Thyroid gland (tissue), 4 donors: ENCODE results near the gene SETDB1.

ENCODE experiments used
- POLR2A ChIP-seq, 2 donors: fragments of 450-650 bp; IDR thresholded peaks; one replicate each; pipeline ENCODE4 v1.6.1; 2017; ENCODE audit warnings: antibody characterized with exemption in 2 of 2, mild to moderate bottlenecking in 2 of 2, moderate library complexity in 1 of 2
- TF ChIP-seq, protein P1 (sequence below), 6 experiments: fragments of 200-600 bp in 3 of 6; fragments of 450-650 bp in 3 of 6; sonication (generic) in 3 of 6; IDR thresholded peaks; one replicate each; pipeline ENCODE4 v1.5.1; 2016 to 2019; ENCODE audit warnings: antibody characterized with exemption in 6 of 6, mild to moderate bottlenecking in 2 of 6, inconsistent platforms in 1 of 6, moderate library complexity in 1 of 6

DNA sequence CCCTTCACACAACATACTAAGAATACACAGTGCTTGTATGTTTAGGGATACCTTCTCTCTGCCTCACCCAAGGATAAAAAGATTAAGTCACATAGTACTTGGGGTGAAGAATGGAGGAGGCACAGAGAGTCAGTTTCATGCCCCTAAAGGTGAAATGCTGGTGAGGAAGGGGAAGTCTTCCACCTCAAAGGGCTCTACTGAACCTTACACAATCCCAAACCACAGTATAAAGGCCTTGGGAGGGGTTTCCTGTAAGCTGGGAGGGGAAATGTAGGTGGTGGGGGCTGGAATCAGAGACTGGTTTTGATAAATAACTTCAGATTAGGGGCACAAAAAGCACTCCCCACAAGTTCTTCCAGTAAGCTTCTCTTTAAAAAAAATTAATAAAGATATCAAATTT lies 77.0 kb downstream of the SETDB1 start:
- no peak for TF ChIP-seq POLR2A (IDR thresholded peaks at IDR 0.05)
- TF ChIP-seq, protein P1, sequence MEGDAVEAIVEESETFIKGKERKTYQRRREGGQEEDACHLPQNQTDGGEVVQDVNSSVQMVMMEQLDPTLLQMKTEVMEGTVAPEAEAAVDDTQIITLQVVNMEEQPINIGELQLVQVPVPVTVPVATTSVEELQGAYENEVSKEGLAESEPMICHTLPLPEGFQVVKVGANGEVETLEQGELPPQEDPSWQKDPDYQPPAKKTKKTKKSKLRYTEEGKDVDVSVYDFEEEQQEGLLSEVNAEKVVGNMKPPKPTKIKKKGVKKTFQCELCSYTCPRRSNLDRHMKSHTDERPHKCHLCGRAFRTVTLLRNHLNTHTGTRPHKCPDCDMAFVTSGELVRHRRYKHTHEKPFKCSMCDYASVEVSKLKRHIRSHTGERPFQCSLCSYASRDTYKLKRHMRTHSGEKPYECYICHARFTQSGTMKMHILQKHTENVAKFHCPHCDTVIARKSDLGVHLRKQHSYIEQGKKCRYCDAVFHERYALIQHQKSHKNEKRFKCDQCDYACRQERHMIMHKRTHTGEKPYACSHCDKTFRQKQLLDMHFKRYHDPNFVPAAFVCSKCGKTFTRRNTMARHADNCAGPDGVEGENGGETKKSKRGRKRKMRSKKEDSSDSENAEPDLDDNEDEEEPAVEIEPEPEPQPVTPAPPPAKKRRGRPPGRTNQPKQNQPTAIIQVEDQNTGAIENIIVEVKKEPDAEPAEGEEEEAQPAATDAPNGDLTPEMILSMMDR (IDR thresholded peaks at IDR 0.05), result no peak
